ENCODE measurements around the gene GET4. TPM values are rescaled to one million over a fixed set of nuclear protein-coding genes. Genes with fewer than 3 reads are reported as not detected.

Gene GET4
- total and polyA plus RNA-seq, 2 of the 8 experiments (the other 6 are each of a cell fraction or from before 2014, with no cell fraction given): 56.7 to 74.1 TPM

GRCh38 chr7:894164-894867, 18.0 kb downstream of the GET4 start:
- Histone ChIP-seq H3K4me3 (ENCODE audit: extremely low read depth in 1 of 4, insufficient read depth in 2 of 4, low read depth in 3 of 4, low read length in 4 of 4) (no peak overlapping the region), H3K9me3 (ENCODE audit: insufficient read depth in 2 of 2, low read depth in 1 of 2, low read length in 1 of 2) (no peaks in the 10 kb centered on the region), H2AFZ (ENCODE audit: low read length) (no peak overlapping the region), H4K5ac (ENCODE audit: insufficient read length, low read depth, low read length) (no peak overlapping the region), H3K23me2 (ENCODE audit: low read depth, low read length) (peaks cover 2% of the 10 kb centered on the region; the same call in 1 of the 2 replicates), H3K18ac (ENCODE audit: extremely low read depth, low read length) (no peak overlapping the region), H2BK12ac (ENCODE audit: low read depth, low read length) (no peak overlapping the region), H3K27me3 (replicated peaks in 1 of 4; ENCODE audit: control insufficient read depth in 3 of 4, extremely low read depth in 1 of 4, insufficient read depth in 3 of 4, low read length in 3 of 4) (no peaks in the 10 kb centered on the region), H2BK120ac (replicated peaks; ENCODE audit: low read depth, low read length) (no peak overlapping the region), H4K8ac (ENCODE audit: extremely low read depth, insufficient read depth, low read length) (no peak overlapping the region), H2AK5ac (ENCODE audit: low read depth, low read length) (no peak overlapping the region), H3K23ac (ENCODE audit: insufficient read length) (no peak overlapping the region), H2BK15ac (ENCODE audit: low read length) (no peak overlapping the region), H3K27ac (ENCODE audit: low read depth, low read length) (no peak overlapping the region), H3K9ac (replicated peaks in 1 of 4; ENCODE audit: extremely low read depth in 1 of 4, low read depth in 3 of 4, low read length in 3 of 4) (no peak overlapping the region), H3K56ac (replicated peaks; ENCODE audit: insufficient read length, low read depth, low read length) (no peak overlapping the region), H3K4me1 (replicated peaks in 1 of 4; ENCODE audit: control insufficient read depth in 3 of 4, insufficient read depth in 4 of 4, low read length in 3 of 4) (peaks cover 0 to 3% (median under 1%) of the 10 kb centered on the region in 4 experiments; a peak in 2 of 7 replicates), H3K14ac (ENCODE audit: insufficient read length) (no peak overlapping the region), H4K20me1 (replicated peaks in 1 of 2; ENCODE audit: control insufficient read depth in 1 of 2, insufficient read depth in 2 of 2, low read length in 2 of 2) (peaks cover 12 to 22% of the 10 kb centered on the region in 2 experiments), H2BK20ac (ENCODE audit: low read length) (no peak overlapping the region), H3K4ac (replicated peaks; ENCODE audit: insufficient read length, low read depth, low read length) (no peak overlapping the region), H3K36me3 (ENCODE audit: control insufficient read depth in 2 of 4, insufficient read depth in 4 of 4, low read length in 3 of 4) (peaks cover 22 to 66% (median 48%) of the 10 kb centered on the region in 4 experiments), H3K79me1 (ENCODE audit: low read depth, low read length) (peaks cover 11% of the 10 kb centered on the region), H3K79me2 (ENCODE audit: control insufficient read depth in 1 of 2, insufficient read depth in 2 of 2, low read length in 2 of 2) (peaks cover 0 to 4% of the 10 kb centered on the region in 2 experiments; a peak in 1 of 4 replicates), H3K4me2 (ENCODE audit: insufficient read depth in 1 of 2, low read depth in 2 of 2, low read length in 2 of 2) (no peak overlapping the region), H2BK5ac (ENCODE audit: low read depth, low read length) (no peak overlapping the region), H4K91ac (replicated peaks; ENCODE audit: insufficient read length, low read length) (no peak overlapping the region)
- FAIRE-seq: no peak
- ChIA-PET CTCF (ENCODE audit: partially characterized antibody) (interaction anchor here (0.6 kb wide), 1 partner anchor 104 kb away, joined by 3 read pairs; no protein-coding TSS in a partner anchor), POLR2A (ENCODE audit: partially characterized antibody) (interaction anchor here (0.6 to 1.5 kb wide), 3 partner anchors 11 to 1242 kb away, joined by 4 to 5 read pairs (median 4); no protein-coding TSS in a partner anchor)
- no peak for TF ChIP-seq USF2 (IDR thresholded peaks at IDR 0.05; ENCODE audit: low read length)
- no peak for TF ChIP-seq KDM5A (IDR thresholded peaks at IDR 0.05; ENCODE audit: low read length)
- TF ChIP-seq KDM1A (IDR thresholded peaks at IDR 0.05; ENCODE audit: borderline replicate concordance, low read length): no peak
- no peak for TF ChIP-seq E2F6 (IDR thresholded peaks at IDR 0.05)
- no peak for DNase-seq (ENCODE audit: low read depth in 1 of 2, low spot score in 2 of 2)
- WGBS, 2 experiments (ENCODE audit: extremely low coverage in 1 of 2, insufficient coverage in 1 of 2, insufficient read length in 1 of 2, insufficient replicate concordance in 2 of 2, low coverage in 1 of 2, low lambda C conversion rate in 2 of 2, missing lambda C conversion rate in 1 of 2): 95% methylated on average over 29 of the region's 40 CpGs; no CpG with 5 or more reads in 1 of the 2 experiments

All from H1 (cell line).